K562 (cell line): ENCODE results near the gene RGS6. TPM values are rescaled to one million over a fixed set of nuclear protein-coding genes. Genes with fewer than 3 reads are reported as not detected.

Experiments used
- ATAC-seq: fragments of 200-7000 bp; cut with Tn5 transposase; 3 replicates; pipeline ENCODE4 v1.9.1; 2020; ENCODE audit warnings: moderate library complexity
- BruUV-seq: library from RNA; stranded (reverse); fragments of 400-500 nt; replicated peaks from 2 replicates; lab custom pipeline; 2021; lab: Mats Ljungman, UMichigan
- CTCF ChIA-PET: fragments of 300-600 bp; formaldehyde crosslinking; extraction: SDS; loops from one replicate; lab custom pipeline; 2021; ENCODE audit warnings: low intra/inter-chr PET ratio; lab: Yijun Ruan, JAX
- POLR2A ChIA-PET: fragments of 300-600, 350-650 bp; sonication (Branson Sonifier 250); formaldehyde crosslinking; extraction: SDS; loops from one replicate; lab custom pipeline; 2021; ENCODE audit warnings: antibody characterized with exemption, inconsistent platforms; lab: Yijun Ruan, JAX
- DNase-seq, 4 experiments: peaks; one replicate each; pipeline versions ENCODE4 v3.0.0 to v3.0.0-alpha.2; 2011 to 2018; ENCODE audit warnings: low spot score in 3 of 4, mixed read lengths in 3 of 4; ENCODE audit errors: extremely low read depth in 1 of 4
- FAIRE-seq: peaks from 2 replicates; lab custom pipeline; 2011; peaks lifted over from hg19 to GRCh38; lab: Jason Lieb, UNC
- H2AFZ ChIP-seq: 2 replicates; pipeline ENCODE4 v1.6.0; 2011; ENCODE audit warnings: low read depth, low read length, control low read depth, inconsistent platforms
- H3K27ac ChIP-seq: fragments of 200-600 bp; 3 replicates; pipeline ENCODE4 v1.8.0; 2011; ENCODE audit warnings: low read depth, mild to moderate bottlenecking, control low read depth, inconsistent platforms, low read length, moderate library complexity, mixed read lengths; ENCODE audit errors: extremely low read depth
- H3K27me3 ChIP-seq, 2 experiments: fragments of 300-600 bp in 1 of 2; 2 replicates in 1 of 2; 3 replicates in 1 of 2; pipeline versions ENCODE4 v1.6.0 to v1.8.0; 2011; ENCODE audit warnings: inconsistent platforms in 2 of 2, low read length in 2 of 2, mild to moderate bottlenecking in 1 of 2, mixed read lengths in 1 of 2, moderate library complexity in 1 of 2; ENCODE audit not compliant: control insufficient read depth in 2 of 2, insufficient read depth in 2 of 2
- H3K36me3 ChIP-seq: fragments of 300-600 bp; 3 replicates; pipeline ENCODE4 v1.8.0; 2011; ENCODE audit warnings: mild to moderate bottlenecking, low read length, inconsistent platforms; ENCODE audit not compliant: control insufficient read depth, insufficient read depth
- H3K4me1 ChIP-seq, 2 experiments: fragments of 200-600 bp in 1 of 2; replicated peaks in 1 of 2; 2 replicates in 1 of 2; 3 replicates in 1 of 2; pipeline versions ENCODE4 v1.5.1 to v1.8.0; 2011; ENCODE audit warnings: inconsistent platforms in 2 of 2, low read length in 2 of 2, mild to moderate bottlenecking in 1 of 2, mixed read lengths in 1 of 2, moderate library complexity in 1 of 2; ENCODE audit not compliant: control insufficient read depth in 2 of 2, insufficient read depth in 2 of 2
- H3K4me2 ChIP-seq: 2 replicates; pipeline ENCODE4 v1.6.1; 2011; ENCODE audit warnings: low read length, control low read depth, inconsistent platforms, mixed read lengths; ENCODE audit not compliant: insufficient read depth
- H3K4me3 ChIP-seq: fragments of 200-600 bp; sonication (generic), shearing (Covaris generic); 2 replicates; pipeline ENCODE4 v1.5.1; 2016; ENCODE audit warnings: control low read depth, inconsistent platforms
- H3K79me2 ChIP-seq: fragments of 200-600 bp; 3 replicates; pipeline ENCODE4 v1.8.0; 2011; ENCODE audit warnings: low read length, inconsistent platforms; ENCODE audit not compliant: control insufficient read depth, insufficient read depth
- H3K9ac ChIP-seq, 2 experiments: 2 replicates each; pipeline versions ENCODE4 v1.6.0 to v1.6.1; 2011; ENCODE audit warnings: low read depth in 2 of 2, low read length in 2 of 2, control low read depth in 1 of 2, inconsistent platforms in 1 of 2, mild to moderate bottlenecking in 1 of 2, mixed read lengths in 1 of 2; ENCODE audit not compliant: insufficient read depth in 1 of 2
- H3K9me1 ChIP-seq: one replicate; pipeline ENCODE4 v1.6.0; 2011; ENCODE audit warnings: inconsistent platforms, mild to moderate bottlenecking, low read length, moderate library complexity; ENCODE audit not compliant: control insufficient read depth, insufficient read depth
- H3K9me3 ChIP-seq: replicated peaks from 2 replicates; pipeline ENCODE4 v1.5.1; 2011; ENCODE audit warnings: low read depth, low read length, inconsistent platforms; ENCODE audit not compliant: control insufficient read depth, insufficient read depth
- H4K20me1 ChIP-seq: replicated peaks from 2 replicates; pipeline ENCODE4 v1.6.1; 2011; ENCODE audit warnings: low read length, inconsistent platforms, mixed read lengths; ENCODE audit not compliant: control insufficient read depth, insufficient read depth
- BRF1 ChIP-seq: IDR thresholded peaks from 3 replicates; pipeline ENCODE4 v1.6.1; 2011; ENCODE audit warnings: borderline replicate concordance, mild to moderate bottlenecking; ENCODE audit not compliant: insufficient read length; ENCODE audit errors: extremely low read depth
- CHD1 ChIP-seq: fragments of 200-600 bp; sonication (generic); IDR thresholded peaks from one replicate; pipeline ENCODE4 v1.6.1; 2012; ENCODE audit warnings: mild to moderate bottlenecking, moderate library complexity, low read length, inconsistent platforms
- CHD4 ChIP-seq: fragments of 200-600 bp; sonication (generic); IDR thresholded peaks from 3 replicates; pipeline ENCODE4 v1.6.1; 2012; ENCODE audit warnings: low read depth, mild to moderate bottlenecking, mixed read lengths, low read length, inconsistent platforms; ENCODE audit not compliant: insufficient read depth, insufficient replicate concordance, poor library complexity, severe bottlenecking
- CREB1 ChIP-seq, 2 experiments: sonication (generic) in 1 of 2; formaldehyde crosslinking in 1 of 2; IDR thresholded peaks; 2 replicates each; pipeline versions ENCODE4 v1.6.1 to v1.8.0; 2012 to 2022; ENCODE audit warnings: inconsistent platforms in 1 of 2, mild to moderate bottlenecking in 1 of 2, missing genetic modification reagents in 1 of 2, moderate library complexity in 1 of 2
- KDM2B ChIP-seq: fragments of 250-450 bp; sonication (Bioruptor Pico); IDR thresholded peaks from 2 replicates; pipeline ENCODE4 v1.8.0; 2021; ENCODE audit warnings: mild to moderate bottlenecking, moderate library complexity
- KLF10 ChIP-seq: fragments of 250-450 bp; sonication (Bioruptor Pico); IDR thresholded peaks from 2 replicates; pipeline ENCODE4 v1.6.1; 2021; ENCODE audit warnings: matching md5 sums
- MCM2 ChIP-seq: fragments of 450-650 bp; IDR thresholded peaks from 2 replicates; pipeline ENCODE4 v1.6.1; 2017; ENCODE audit warnings: low read depth, mild to moderate bottlenecking
- MCM3 ChIP-seq: fragments of 450-650 bp; IDR thresholded peaks from 2 replicates; pipeline ENCODE4 v1.6.1; 2016
- MTA3 ChIP-seq: fragments of 450-650 bp; formaldehyde crosslinking; IDR thresholded peaks from 2 replicates; pipeline ENCODE4 v1.6.1; 2017; ENCODE audit warnings: mild to moderate bottlenecking, borderline replicate concordance
- PML ChIP-seq: IDR thresholded peaks from 2 replicates; pipeline ENCODE4 v1.6.1; 2012; ENCODE audit warnings: low read length, inconsistent platforms
- POLR2AphosphoS2 ChIP-seq: IDR thresholded peaks from 2 replicates; pipeline ENCODE4 v1.6.1; 2012; ENCODE audit warnings: low read length, improper control_type of control experiment
- POLR3A ChIP-seq: IDR thresholded peaks from 2 replicates; pipeline ENCODE4 v1.6.1; 2011; ENCODE audit warnings: borderline replicate concordance, mild to moderate bottlenecking, moderate library complexity; ENCODE audit not compliant: insufficient read length, insufficient read depth; ENCODE audit errors: extremely low read depth
- SLC30A9 ChIP-seq: fragments of 250-450 bp; sonication (Bioruptor Pico); IDR thresholded peaks from 2 replicates; pipeline ENCODE4 v1.8.0; 2022; ENCODE audit warnings: mild to moderate bottlenecking, moderate library complexity
- SRF ChIP-seq, 2 experiments: fragments of 250-450, 450-650 bp in 1 of 2; sonication (Bioruptor Pico) in 1 of 2; sonication (generic) in 1 of 2; formaldehyde crosslinking; IDR thresholded peaks; 2 replicates each; pipeline versions ENCODE4 v1.5.0 to v1.5.1; 2020 to 2022; ENCODE audit warnings: mild to moderate bottlenecking in 1 of 2, missing genetic modification reagents in 1 of 2
- TBP ChIP-seq: optimal IDR thresholded peaks from 2 replicates; pipeline ENCODE3; 2011; ENCODE audit warnings: low read depth, low read length, improper control_type of control experiment
- ZBTB17 ChIP-seq: fragments of 450-650 bp; formaldehyde crosslinking; IDR thresholded peaks from 2 replicates; pipeline ENCODE4 v1.4.0; 2020; ENCODE audit warnings: mild to moderate bottlenecking
- ZNF584 ChIP-seq: fragments of 200-800 bp; sonication (Bioruptor generic); IDR thresholded peaks from 2 replicates; pipeline ENCODE4 v1.6.1; 2016; ENCODE audit warnings: low read depth, mild to moderate bottlenecking, missing genetic modification characterization, missing compliant biosample characterization
- WGBS: fragments of 100-300 bp; shearing (Covaris generic); methylation state at CpG from one replicate; pipeline ENCODE4 v1.1.6; 2016; ENCODE audit warnings: low coverage, mixed read lengths; ENCODE audit not compliant: insufficient coverage; ENCODE audit errors: missing lambda C conversion rate; 5-methylcytosine and 5-hydroxymethylcytosine counted together
- in situ Hi-C: fragments of 300-500 bp; cut with MboI; formaldehyde crosslinking; loops from 4 replicates; pipeline ENCODE4 v1.15.0; 2018; ENCODE audit warnings: inconsistent platforms, mixed read lengths
- intact Hi-C: fragments of 100-400 bp; cut with micrococcal nuclease; formaldehyde crosslinking; loops from 2 replicates; pipeline ENCODE4 v1.14.2; 2022
- polyA plus RNA-seq, 8 experiments: library from polyadenylated mRNA; depleted of rRNA in 4 of 8; stranded (reverse) in 5 of 8; unstranded in 3 of 8; fragments of >200 nt; fragmentation: Nextera tagmentation in 2 of 8; fragmentation: Illumina TruSeq in 1 of 8; extraction: Ambion mirVana in 2 of 8; extraction: Trizol in 1 of 8; gene quantifications; 2 replicates each; pipeline versions ENCODE4 v1.2.1 to v1.2.3, GENCODE V29; 2011 to 2014; ENCODE audit warnings: inconsistent platforms in 1 of 8, missing spikeins in 1 of 8
- total RNA-seq, 7 experiments: library from RNA; depleted of rRNA in 6 of 7; stranded (reverse); fragments of >200 nt in 6 of 7; fragmentation: Illumina TruSeq in 2 of 7; extraction: Trizol in 2 of 7; gene quantifications; 2 replicates each; pipeline versions ENCODE4 v1.2.1 to v1.2.3, GENCODE V29; 2011 to 2021; ENCODE audit warnings: low replicate concordance in 1 of 7

RGS6 gene
- total and polyA plus RNA-seq, 9 of the 15 experiments (the other 6 are each of a cell fraction or from before 2014, with no cell fraction given) = not detected

GRCh38 chr14:72045885-72046284 is 113.7 kb downstream of the RGS6 start:
- Histone ChIP-seq H3K36me3 (no peaks in the 10 kb centered on the region), H2AFZ (no peak overlapping the region), H3K4me3 (no peak overlapping the region), H3K9me3 (no peaks in the 10 kb centered on the region), H3K4me2 (no peak overlapping the region), H3K9me1 (no peaks in the 10 kb centered on the region), H3K9ac (no peak overlapping the region), H3K79me2 (no peaks in the 10 kb centered on the region), H3K27ac (no peak overlapping the region), H4K20me1 (no peaks in the 10 kb centered on the region), H3K27me3 (no peaks in the 10 kb centered on the region), H3K4me1 (no peaks in the 10 kb centered on the region)
- intact Hi-C loops = no loop called here
- WGBS = 3% methylated on average over 7 of the region's 7 CpGs
- CTCF ChIA-PET = no interaction called here
- POLR2A ChIA-PET = no interaction called here
- ATAC-seq = no peak
- BruUV-seq = no TSS peak
- DNase-seq = no peak
- in situ Hi-C loops = no loop called here
- FAIRE-seq = no peak
- TF ChIP-seq SLC30A9 (CRISPR knock-in tag) (no peak), CREB1 (IDR thresholded peaks at IDR 0.05) (no peak), CREB1 (CRISPR knock-in tag; IDR thresholded peaks at IDR 0.05) (no peak)

- H3K9me3 ChIP-seq = no peaks in the 10 kb centered on the region
- no TSS peak for BruUV-seq
- DNase-seq (no peak), FAIRE-seq (no peak), ATAC-seq (no peak)
- no peaks in the 10 kb centered on the region for H3K9me1 ChIP-seq
- H3K27me3 ChIP-seq = no peaks in the 10 kb centered on the region
- intact Hi-C loops = no loop called here
- POLR2A ChIA-PET = no interaction called here
- no peak overlapping the region for H3K4me2 ChIP-seq
- CTCF ChIA-PET = no interaction called here
- TF ChIP-seq CHD1 (no peak), ZNF584 (CRISPR knock-in tag) (no peak), MCM3 (no peak), PML (no peak), SRF (CRISPR knock-in tag; IDR thresholded peaks at IDR 0.05) (no peak), MTA3 (no peak), POLR2AphosphoS2 (no peak), ZBTB17 (CRISPR knock-in tag) (no peak), KLF10 (CRISPR knock-in tag) (no peak), BRF1 (no peak), POLR3A (no peak), TBP (no peak), CHD4 (no peak), MCM2 (no peak), KDM2B (CRISPR knock-in tag) (no peak)
- no peak overlapping the region for H3K27ac ChIP-seq
- no peak overlapping the region for H3K4me3 ChIP-seq
- H2AFZ ChIP-seq = no peak overlapping the region
- H3K36me3 ChIP-seq = no peaks in the 10 kb centered on the region
- H3K4me1 ChIP-seq = no peaks in the 10 kb centered on the region
- in situ Hi-C loops = no loop called here
- WGBS = 0% methylated on average over 1 of the region's 1 CpG
- H3K9ac ChIP-seq = no peak overlapping the region
- H4K20me1 ChIP-seq = no peaks in the 10 kb centered on the region
- no peaks in the 10 kb centered on the region for H3K79me2 ChIP-seq
These were observed 117.2 kb downstream of the RGS6 start for GRCh38 chr14:72049462-72049861.
